Ureter (tissue), 1 donor: ENCODE results near the gene GRB2. TPM values are rescaled to one million over a fixed set of nuclear protein-coding genes. Genes with fewer than 3 reads are reported as not detected.
"Not testable (repeated sequence)": the region's sequence is repeated elsewhere in the genome, so short reads cannot be mapped to it uniquely, and the experiment has no call there.

Experiments
- DNase-seq: peaks from one replicate; pipeline ENCODE4 v3.0.0-alpha.2; 2020; ENCODE audit warnings: low spot score
- total RNA-seq: library from RNA; stranded (reverse); gene quantifications from one replicate; pipeline ENCODE4 v1.2.4, GENCODE V29; 2023
- donor health status: DM: yes; HTN: yes; CAD: no.

The GRB2 gene
- total RNA-seq, 1 donor from 2014 or later: 79.0 TPM

DNA sequence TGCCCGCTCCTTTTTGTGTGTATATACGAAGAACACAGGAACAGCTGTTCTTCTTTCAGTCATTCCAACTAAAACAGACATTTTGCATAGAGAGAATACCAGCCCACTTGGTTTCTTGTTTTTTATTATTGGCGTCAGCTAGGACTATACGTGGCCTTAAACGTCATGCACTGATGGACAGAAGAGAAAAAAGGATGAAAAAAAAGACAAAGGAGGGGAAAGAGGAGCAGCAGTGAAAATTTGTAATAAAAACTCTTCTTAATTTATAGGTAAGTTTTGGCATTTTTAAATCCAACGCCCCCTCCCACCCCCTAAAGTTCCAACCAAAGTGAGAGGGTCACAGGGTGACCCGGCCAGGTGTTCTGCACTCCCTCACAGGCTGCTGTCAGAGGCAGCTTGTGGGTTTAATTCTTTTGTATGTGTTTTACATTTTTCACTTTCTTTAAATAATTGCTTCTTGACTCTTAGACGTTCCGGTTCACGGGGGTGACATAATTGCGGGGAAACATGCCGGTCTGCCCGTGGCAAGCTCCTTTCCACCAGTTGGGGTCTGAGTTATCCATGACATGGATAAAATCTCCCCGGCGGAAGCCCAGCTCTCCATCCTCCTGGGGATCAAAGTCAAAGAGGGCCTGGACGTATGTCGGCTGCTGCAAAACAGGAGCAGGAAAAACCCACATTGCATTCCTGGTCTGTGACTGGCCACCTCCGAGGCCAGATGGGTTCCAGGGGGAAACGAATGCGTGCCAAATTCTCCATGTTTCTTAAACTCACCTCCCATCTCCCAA is 85.4 kb downstream of the GRB2 start:
- DNase-seq: no peak

DNA sequence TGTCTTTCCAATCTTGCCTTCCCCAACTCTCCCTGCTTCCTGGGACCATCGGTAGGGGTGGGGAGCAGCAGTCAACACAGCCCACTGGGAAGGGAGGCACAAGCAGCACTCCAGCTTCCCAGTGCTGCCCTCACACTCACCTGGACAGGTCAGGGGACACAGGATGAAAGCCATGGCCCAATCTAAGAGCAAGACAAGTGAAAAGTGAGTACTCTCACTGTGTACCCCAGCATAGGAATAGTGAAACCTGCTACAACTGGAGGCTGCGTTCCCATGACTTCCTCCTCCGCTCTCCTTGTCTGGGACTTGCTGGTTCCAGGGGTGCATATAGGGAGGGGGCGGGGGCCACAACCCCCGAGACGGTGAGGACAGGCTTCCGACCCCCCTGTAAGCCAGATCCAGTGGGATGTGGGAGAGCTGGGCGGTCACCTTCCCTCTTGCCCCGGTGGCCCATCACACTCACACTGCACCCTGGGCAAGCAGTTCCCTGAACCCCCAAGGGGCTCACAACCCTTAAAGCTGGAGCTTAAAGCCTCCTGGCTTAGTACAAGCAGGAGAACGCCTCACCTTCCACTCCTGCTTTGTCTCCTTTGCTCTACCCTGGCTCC is 86.8 kb downstream of the GRB2 start:
- no peak for DNase-seq

DNA sequence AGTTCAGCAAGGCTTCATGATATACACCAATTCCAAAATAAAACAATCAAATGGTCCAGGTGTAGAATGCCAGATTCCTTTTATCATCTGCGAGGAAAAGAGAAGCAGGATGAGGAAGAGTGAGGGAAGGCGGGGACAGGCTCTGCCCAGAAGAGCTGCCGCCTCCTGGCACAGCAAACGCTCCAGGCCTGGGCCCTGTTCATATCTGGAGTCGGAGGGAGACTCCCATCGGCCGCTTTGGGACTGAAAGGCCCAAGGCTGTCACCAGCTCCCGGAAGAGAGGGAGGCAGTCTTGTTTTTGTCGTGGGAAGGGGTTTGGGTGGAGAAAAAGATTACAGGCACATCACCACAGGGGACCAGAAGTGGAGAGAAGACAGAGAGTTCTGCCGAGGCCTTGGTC is 87.3 kb downstream of the GRB2 start:
- no peak for DNase-seq

DNA sequence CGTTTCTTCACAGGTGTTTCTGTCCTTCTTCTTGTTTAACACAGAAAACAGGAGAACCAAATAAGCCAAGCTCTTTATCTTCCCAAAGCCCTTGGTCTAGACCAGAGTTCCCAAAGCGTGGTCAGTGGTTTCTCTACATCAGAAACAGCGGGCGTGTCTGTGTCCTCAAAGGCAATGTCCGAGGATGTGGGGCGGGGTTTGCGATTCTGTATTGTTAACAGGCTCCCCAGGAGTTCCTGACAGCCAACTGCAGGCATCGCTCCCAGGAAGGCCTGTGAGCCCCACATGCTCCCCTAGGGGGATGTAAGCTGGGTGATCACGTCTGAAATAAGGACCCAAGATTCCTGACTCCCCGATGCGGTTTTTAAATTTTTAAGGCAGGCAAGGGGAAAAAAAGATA is 87.8 kb downstream of the GRB2 start:
- no peak for DNase-seq

DNA sequence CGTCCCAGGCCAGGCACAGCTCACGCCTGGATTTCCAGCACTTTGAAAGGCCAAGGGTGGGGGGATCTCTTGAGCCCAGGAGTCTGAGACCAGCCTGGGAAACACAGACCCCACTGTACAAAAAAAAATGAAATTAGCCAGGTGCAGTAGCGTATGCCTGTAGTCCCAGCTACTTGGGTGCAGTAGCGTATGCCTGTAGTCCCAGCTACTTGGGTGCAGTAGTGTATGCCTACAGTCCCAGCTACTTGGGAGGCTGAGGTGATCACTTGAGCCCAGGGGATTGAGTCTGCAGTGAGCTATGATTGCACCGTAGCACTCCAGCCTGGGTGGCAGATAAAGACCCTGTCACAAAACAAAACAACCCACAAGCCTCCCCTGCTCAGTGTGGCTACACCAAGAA is 89.2 kb downstream of the GRB2 start:
- no peak for DNase-seq

DNA sequence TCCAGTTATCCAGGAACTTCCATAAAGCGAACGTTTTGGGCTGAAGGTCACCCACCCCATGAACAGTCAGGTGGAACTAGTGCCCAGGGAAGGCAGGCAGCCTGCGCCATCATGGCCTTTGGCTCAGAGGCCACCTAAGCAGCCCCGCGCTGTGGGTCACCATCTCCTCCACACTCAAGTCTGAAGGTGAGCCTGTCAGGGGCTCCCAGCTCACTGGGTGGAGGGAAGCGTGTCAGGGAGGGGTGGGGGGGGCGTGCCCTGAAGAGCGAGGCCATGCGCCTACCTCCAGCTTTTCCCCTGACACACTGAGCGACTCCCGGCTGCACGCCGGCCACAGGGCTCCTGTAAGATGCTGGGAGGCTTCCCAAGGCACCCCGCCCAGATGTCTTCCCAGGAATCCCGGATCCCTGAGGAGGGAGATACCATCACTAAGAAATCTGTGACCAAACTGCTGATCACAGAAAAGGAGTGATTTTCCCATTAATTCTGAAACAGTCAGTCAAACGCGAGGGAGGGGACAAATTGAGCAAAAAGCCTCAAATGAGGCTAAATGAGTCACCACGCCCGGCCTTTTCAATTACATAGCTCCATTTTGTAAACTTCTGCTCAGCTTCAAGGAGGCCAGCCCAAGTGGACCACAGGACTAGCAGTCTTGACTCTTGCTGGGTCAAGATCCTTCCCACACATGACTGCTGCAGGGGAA is 89.8 kb downstream of the GRB2 start:
- DNase-seq: no peak

DNA sequence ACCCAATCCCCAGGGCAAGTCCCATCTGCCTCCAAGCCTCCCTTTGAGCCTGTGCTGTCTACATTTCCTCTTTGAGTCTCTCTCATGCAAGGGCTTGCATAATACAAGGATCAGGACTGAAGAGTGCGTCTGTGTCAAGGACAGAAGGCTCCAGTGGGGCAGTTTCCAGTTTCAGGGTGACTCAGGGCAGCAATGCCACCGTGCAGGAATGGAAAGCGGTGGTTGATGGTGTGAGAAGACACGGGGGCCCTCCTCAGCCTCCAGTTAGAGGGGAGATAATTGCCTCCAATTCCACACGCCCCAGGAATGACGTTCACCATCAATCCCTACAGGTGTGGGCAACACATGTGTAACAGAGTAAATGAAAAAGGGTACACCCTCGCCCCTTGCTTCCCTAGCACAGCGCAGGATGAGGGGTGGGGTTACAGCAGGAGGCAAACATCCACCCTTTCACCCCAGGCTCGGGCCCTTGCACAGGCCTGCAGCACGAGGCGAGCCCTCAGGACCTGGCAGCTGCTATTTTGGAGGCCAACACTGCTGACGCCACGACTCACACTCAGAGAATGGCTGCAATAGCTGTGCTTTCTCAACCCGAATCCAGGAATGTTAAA is 91.4 kb downstream of the GRB2 start:
- DNase-seq: no peak

DNA sequence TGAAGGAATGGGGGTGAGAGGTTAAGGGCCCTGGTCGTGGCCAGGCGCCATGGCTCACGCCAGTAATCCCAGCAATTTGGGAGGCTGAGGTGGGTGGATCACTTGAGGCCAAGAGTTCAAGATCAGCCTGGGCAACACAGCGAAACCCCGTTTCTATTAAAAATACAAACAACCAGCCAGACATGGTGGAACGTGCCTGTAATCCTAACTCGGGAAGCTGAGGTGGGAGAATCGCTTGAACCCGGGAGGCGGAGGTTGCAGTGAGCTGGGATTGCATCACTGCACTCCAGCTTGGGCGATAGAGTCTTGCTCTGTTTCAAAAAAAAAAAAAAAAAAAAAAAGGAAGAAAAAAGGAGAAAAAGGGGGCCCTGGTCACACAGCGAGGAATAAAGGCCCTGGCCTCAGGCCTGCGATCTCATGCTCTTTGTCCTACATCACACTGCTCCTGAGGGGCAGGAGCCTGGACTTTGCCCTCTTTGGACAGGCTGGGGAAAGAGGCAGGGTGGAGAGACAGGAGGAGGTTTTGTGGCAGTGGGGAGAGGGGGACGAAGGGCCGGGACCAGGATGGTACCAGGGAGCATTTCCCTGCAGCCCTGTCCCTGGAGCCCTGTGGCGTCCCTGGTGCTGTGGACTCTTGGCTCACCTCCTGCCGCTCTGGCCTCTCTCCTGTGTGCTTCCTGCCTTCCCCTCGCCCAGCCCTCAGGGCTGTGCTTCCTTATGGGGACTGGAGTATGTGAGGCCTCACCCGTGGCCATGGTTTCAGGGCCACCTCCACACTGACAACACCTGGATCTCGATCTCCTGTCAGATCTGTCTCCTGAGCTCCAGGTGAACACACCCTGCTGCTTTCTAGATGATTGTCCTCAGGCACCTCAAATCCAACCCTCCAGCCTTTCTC is 96.5 kb downstream of the GRB2 start:
- no peak for DNase-seq

DNA sequence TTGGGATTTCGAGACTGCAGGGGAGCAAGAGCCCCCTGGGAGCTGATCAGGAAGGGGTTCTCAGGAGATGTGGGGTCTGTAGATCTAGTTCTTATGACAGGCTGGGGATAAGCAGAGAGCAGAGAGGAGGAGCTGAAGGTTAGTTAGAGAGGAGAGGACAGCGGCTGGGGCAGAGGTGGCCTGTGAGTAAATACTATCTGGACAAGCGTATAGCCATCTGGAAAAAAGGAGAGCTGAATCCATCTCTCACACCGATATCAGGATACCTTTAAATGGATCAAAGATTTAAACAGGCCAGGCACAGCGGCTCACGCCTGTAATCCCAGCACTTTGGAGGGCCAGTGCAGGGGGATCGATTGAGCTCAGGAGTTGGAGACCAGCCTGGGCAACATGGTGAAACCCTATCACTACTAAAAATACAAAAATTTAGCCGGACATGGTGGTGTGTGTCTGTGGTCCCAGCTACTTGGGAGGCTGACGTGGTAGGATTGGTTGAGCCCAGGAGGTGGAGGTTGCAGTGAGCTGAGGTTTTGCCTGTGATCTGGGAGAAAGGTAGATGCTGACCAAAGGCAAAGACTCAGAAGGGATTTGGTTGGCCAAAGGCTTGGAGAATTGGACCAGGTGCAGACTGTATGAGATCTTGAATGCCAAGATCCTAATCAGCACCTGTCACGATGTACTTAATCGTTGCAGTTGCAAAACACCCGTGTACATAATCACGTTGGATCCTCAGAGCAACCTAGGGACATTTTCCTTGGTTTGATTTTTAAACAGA is 97.3 kb downstream of the GRB2 start:
- DNase-seq: no peak

DNA sequence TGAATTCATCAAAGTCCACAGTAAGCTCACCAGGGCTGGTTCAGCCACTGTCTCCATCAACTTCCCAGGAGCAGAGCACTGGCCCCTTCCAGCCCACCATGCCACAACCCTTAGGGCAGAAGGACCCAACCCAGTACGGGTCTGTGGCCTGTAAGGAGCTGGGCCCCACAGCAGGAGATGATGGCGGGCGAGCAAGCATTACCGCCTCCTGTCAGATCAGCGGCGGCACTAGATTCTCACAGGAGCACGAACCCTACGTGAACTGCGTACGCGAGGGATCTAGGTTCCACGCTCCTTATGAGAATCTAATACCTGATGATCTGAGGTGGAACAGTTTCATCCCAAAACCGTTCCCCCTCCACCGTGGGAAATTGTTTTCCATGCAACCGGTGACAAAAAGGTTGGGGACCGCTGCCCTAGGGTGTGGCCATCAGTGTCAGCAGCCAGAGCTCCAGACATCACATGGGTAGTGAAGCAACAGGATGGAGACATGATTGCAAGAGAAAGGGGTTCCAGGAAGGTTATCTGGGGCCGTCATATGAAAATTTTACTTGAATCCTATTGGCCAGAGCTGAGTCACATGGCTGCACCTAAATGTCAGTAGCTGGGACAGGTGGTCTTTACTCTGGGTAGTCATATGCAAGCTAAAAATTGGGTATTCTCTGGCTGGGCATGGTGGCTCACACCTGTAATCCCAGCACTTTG is 103.8 kb downstream of the GRB2 start:
- DNase-seq: no peak

DNA sequence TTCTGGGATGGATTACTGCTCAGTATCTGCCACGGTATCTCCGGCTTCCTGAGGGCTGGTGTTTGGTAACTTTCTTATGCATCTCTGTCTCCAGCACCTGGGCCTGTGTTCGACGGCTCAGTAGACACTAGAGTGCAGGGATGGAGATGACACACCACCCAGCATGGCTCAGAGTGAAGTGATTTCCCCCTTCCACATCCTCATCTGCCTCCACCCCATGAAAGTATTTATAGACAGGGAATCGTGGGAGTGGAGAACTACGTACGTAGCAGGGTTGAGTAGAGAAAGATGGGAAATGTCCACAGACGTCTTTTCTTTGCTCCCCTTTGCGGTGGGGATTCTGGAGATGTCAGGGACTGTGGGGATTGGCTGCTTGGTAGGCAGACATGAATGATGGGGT is 104.4 kb downstream of the GRB2 start:
- no peak for DNase-seq

DNA sequence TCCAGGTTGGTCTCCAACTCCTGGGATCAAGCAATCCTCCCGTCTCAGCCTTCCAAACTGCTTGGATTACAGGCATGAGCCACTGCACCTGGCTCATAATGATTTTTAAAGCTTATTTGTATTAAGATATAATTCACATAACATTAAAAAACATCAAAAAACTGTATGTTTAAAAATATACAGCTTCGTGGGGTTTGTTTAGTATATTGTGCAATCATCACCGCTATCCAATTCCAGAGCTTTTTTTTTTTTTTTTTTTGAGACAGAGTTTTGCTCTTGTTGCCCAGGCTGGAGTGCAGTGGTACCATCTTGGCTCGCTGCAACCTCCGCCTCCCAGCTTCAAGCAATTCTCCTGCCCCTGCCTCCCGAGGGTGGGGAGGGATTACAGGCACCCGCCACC is 105.2 kb downstream of the GRB2 start:
- DNase-seq: no peak

DNA sequence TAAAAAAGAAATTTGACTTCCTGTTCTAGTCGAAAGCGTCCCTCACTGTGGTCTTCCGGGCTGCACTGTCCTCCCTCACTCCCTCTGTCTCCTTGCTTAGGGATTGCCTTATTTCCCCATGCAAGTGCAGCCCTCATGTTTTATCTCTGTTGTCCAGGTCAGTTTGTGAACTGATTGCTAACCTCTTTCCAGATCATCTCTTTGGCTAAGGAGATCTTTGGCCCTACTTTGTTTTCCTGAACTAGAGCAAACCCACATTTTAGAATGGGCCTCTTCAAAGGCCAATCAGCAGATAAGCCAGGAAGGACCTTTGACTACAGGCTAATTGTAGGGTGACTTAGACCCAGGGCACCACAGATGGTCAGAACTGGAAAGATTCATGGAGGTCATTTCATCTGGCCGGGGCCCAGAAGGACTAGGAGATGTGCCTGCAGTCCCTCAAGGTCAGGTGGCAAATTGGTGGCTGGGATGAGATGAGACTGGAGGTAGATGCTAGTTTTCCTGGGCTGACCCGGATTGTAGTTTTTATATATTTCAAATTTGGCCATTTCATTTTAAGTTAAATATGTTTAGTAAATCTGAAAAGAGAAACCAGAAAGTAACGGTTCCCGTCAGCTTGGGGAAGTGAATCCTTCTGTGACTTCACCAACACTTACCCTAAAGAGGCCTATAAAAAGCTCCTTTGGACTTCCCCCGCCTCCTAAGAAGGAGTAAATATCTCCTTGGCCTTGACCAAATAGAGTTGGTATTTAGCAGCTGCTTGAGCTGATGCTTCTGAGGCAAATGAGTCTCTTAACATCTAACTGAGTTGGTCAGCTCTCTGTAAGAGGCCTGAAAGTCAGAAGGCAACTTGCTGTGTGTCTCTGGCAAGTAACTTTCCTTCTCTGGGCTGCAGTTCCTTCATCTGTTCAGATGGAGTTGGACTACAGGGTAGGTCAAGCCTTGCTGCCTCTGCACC is 110.0 kb downstream of the GRB2 start:
- DNase-seq: no peak

DNA sequence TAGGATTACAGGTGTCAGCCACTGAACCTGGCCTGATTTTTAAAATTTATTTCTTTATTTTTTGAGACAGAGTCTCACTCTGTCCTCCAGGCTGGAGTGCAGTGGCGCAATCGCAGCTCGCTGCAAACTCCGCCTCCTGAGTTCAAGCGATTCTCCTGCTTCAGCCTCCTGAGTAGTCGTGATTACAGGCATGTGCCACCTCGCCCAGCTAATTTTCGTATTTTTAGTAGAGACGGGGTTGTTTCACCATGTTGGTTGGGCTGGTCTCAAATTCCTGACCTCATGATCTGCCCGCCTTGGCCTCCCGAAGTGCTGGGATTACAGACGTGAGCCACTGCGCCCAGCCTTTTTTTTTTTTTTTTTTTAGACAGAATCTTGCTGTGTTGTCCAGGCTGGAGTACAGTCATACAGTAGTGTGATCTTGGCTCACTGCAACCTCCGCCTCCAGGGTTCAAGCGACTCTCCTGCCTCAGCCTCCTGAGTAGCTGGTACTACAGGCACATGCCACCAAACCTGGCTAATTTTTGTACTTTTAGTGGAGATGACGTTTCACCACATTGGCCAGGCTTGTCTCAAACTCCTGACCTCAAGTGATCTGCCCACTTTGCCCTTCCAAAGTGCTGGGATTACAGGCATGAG is 112.5 kb downstream of the GRB2 start:
- not testable (repeated sequence) for DNase-seq

DNA sequence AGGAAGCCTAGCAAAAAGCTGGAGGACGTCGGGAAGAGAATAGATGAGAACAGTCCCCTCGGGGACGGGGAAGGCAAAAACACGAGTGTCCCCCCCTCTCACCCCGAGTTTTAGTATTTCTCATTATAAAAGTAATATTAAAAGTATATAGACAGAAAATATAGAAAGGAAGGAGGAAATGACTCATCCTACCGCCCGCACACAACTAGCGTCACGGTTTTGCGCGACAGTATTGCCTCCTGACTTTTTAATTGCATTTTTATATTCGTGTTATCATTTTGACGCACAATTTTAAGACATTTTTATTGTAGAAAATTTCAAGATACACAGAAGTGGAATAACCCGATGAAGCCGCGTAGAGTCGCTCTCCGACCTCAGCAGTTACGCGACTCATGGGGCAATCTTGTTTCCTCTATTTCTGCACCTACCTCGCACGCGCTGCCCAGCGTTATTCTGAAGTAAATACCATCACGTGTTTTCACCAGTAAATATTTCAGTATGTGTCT is 115.6 kb downstream of the GRB2 start:
- no peak for DNase-seq

DNA sequence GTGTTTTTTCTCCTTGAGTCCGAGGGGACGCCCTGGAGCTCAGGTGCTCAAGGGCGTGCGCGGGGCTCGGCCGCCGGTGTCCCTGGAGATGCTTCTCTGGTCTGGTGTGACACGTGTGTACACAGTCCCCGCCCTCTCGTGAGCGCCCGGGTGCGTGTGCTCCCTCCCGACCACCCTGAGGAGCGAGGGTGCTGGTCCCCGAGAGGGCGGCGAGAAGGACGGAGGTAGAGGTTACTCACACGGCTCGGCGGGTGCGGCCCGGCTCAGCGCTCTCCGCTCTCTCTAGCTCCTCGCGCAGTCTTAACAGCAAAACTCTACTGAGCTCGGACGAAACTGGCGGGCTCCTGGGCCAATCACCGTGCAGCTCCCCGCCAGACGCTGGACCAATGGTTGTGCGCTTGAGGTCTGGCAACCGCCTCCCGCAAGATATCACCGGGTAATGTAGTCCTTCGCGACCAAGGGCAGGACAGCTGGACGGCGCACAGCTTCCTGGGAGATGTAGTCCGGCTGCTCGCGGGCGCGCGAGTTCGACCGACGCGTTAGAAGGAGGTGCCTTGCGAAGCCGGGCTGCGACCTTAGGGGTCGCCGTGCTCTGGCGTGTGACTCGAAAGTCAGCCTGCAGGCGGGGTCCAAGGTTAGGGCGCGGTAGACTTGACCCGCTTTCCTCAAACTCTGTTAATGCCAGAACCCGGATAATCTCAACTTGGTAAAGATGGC is 116.2 kb downstream of the GRB2 start, which contains the start of gene SLC25A19:
TSS of gene SLC25A19 (minus strand) at position 319 of the 717 bp plus-strand sequence. CDS start 2,669 bp downstream, outside the sequence.
- DNase-seq: peak; percentile 98

DNA sequence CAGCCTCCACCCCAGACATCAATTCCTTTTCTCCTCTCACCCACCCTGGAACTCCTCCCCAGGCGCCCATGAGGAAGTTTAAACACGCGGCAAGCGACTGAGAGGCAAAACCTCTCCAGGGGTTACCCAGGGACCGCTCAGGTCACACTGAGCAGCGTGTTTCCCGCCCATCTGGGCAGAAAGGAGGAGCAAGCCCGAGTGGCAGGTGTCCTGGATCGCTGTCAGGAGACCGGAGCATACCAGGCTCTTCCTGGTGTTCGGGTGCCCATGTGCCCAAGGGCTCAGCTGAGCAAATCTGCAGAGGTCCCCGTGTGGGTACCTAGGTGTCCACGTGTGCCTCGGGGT is 116.7 kb downstream of the GRB2 start:
- peak; percentile 57 for DNase-seq
